Endothelial cell of hepatic sinusoid (primary cell): ENCODE data around the gene METAP1D.

Source experiments
- in situ Hi-C: cut with HindIII; loops from 2 replicates; pipeline ENCODE4 v1.10.0; 2017; ENCODE audit warnings: low sequenced_read_pairs

The METAP1D gene

DNA sequence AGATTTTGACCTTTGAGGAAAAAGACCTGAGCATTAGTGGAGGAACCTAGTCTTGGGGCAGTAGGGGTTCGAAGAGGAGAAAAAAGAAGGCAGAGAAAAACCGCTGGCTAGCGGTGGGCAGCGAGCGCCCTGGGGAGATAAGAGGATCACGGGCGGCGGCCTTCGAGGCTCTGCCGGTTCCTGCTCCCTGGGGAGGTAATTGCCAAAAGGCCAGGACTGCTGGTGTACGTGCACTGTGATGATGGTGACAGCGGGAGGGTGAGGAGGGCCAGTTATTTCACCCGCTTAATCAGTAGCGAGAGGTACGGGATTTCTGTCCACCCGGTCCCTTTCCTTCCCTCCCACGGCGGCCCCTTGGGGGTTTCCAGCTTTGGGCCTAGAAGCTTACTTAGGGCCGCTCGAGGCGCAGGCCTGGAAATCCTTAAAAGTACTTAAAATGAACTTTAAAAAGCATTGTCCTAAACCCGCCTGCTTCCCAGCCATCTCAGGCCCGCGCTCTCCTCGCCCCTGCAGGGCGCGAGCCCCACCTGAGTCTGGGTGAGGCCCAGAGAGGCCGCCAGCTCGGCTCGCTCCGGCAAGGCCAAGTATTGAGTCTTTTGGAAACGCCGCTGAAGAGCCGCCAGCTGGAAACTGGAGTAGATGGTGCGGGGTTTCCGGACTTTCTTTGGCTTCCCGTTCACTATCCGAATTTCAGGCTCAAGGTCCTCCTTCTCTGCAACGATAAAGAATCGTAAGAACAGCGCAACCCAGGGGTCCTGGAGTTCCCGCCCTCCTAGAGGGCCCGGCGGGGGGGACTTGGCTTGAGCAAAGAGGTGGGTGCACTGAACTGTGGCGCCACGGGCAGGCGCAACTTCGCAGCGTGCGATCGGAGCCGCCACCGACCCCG lies 101.4 kb downstream of the METAP1D start:
- in situ Hi-C loops, result loop anchor here (25.0 kb wide), 1 partner anchor 289 kb away; no protein-coding TSS in a partner anchor

- in situ Hi-C loops, result loop anchor here (25.0 kb wide), 1 partner anchor 290 kb away; no protein-coding TSS in a partner anchor
Observed at GRCh38 chr2:172101821-172102390, 102.2 kb downstream of the METAP1D start.

- in situ Hi-C loops, result loop anchor here (25.0 kb wide), 1 partner anchor 290 kb away; no protein-coding TSS in a partner anchor
Observed at GRCh38 chr2:172102391-172103359, 102.9 kb downstream of the METAP1D start, which contains the start of gene DLX2. DLX2 (minus strand) TSS chr2:172102900; CDS start chr2:172102538, 362 bp downstream.

DNA sequence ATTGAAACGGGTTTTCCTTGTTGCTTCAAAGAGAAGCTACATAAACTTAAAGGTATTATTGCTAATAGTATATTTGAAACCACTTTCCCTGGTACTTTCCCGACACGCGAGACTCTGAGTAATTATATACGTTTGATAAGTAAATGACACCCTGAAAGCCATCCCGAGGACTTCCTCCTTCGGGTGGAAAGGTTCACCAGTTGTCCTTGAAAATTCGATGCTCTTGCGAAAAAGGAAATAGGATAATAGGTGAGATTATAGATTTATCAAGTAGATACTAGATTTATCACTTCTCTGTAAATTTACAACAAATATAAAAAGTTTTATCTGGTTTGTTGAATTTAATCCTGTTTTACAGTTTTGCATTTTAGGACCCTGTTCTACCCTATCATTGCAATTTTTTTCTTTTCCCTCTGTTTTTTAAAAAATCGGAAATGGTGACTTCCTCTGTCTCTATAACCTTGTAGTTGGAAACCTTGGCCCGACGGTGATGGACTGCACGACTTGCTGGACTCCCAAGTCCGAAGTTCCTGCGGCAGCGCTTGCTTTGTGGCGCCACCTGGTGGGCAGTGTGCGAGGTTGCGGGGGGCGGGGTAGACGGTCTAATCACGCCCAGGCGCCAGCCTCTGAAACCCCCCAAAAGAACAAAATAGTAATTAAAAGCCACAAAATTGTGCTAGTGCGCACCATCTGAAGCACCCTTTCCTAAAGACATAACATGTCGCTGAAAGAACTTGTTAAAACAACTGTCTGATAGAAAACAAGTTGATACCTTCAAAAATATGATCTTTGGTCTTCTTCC lies 103.9 kb downstream of the METAP1D start:
- in situ Hi-C loops, result loop anchor here (25.0 kb wide), 1 partner anchor 291 kb away; no protein-coding TSS in a partner anchor

DNA sequence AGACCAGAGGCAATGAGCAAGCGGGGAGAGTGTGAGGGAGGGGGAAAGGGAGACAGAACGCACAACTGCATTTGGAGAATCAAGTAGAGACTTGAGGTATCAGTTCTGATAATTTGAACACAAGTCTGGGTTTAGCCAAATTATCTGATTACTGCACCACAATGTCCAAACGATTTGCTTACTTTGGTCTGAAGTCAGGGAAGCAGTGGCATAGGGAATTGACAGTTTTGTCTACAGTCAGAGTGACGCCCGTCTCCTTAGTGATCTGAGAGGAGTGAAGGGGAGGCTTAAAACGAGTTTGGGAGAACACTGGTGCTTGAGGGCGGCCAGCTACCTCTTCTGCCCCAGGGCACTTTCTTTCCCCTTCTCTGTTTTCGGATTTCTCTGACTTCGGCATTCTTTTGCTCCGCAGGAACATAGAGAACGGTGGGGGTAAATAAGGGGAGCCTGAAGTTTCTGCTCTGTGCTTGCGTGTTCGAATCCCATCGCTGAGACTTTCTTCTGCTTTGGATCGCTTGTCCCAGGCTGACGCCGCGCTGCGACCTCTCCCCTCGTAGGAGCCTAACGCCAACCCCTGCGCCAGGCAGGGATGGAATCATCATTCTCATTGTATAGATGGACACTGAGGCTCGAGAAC lies 105.8 kb downstream of the METAP1D start:
- in situ Hi-C loops, result loop anchor here (25.0 kb wide), 1 partner anchor 293 kb away; no protein-coding TSS in a partner anchor

GRCh38 chr2:172106108-172106961 lies 106.6 kb downstream of the METAP1D start:
- in situ Hi-C loops, result loop anchor here (25.0 kb wide), 1 partner anchor 294 kb away; no protein-coding TSS in a partner anchor

- in situ Hi-C loops, result loop anchor here (25.0 kb wide), 1 partner anchor 296 kb away; no protein-coding TSS in a partner anchor
Observed at GRCh38 chr2:172107690-172108586, 108.2 kb downstream of the METAP1D start.

DNA sequence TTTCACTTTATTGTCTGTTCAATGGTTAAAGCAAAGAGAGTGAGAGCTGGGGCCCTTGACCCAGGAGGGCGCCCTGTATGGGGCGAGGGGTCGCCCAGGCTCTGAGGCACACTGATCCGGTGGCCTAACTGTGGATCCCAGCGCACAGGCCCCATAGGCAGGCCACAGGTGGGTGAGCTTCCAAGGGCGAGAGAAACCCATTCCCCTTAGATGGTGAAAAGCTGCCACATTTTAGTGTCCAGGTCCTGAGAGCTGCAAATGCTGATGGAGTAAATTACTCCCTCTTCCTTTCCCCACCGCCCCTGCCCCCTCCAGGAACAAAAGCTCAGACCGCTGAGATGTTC lies 108.8 kb downstream of the METAP1D start:
- in situ Hi-C loops, result loop anchor here (25.0 kb wide), 1 partner anchor 296 kb away; no protein-coding TSS in a partner anchor

DNA sequence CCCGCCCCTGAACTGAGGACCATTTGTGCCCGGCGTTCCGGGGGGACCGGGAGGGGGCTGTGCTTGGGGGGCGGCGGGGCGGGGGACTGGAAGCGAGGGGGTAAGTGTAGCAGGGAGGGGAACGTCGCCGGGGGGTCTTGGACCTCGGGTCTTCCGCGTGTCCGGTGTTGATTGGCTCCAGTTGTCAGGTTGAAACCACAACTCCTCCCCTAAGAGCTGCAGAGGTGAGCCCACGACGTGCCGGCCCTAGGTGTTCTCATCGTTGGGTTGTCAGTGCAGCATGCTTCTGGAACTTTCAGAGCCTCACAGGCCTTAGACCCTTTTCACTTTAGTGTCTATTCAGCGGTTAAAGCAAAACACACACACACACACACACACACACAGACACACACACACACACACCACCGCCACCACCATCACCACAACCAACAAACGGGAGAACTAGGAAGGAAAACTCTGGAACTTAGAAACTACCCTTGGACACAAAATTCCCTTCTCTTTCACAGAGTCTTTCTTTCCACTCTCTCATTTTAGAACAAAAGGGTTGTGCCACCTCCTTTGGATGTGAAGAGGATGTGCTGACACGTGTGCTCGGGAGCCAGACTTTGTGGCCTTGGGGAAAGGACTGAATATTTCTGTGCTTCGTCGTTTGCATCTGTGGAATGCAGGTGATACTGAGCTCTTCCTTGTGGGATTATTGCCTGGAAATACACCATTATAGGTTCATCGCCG lies 109.7 kb downstream of the METAP1D start:
- in situ Hi-C loops, result loop anchor here (25.0 kb wide), 1 partner anchor 297 kb away; no protein-coding TSS in a partner anchor

- in situ Hi-C loops, result loop anchor here (25.0 kb wide), 1 partner anchor 298 kb away; no protein-coding TSS in a partner anchor
Observed at GRCh38 chr2:172109988-172110811, 110.4 kb downstream of the METAP1D start.

GRCh38 chr2:172113617-172114016 lies 113.9 kb downstream of the METAP1D start:
- in situ Hi-C loops, result loop anchor here (25.0 kb wide), 1 partner anchor 301 kb away; no protein-coding TSS in a partner anchor

DNA sequence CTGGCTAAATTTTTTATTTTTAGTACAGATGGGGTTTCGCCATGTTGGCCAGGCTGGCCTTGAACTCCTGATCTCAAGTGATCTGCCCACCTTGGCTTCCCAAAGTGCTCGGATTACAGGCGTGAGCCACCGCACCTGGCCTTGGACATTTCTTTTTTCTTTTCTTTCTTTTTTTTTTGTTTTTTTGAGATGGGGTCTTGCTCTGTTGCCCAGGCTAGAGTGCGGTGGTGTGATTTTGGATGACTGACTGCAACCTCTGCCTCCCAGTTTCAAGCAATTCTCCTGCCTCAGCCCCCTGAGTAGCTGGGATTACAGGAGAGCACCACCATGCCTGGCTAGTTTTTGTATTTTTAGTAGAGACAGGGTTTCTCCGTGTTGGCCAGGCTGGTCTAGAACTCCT lies 114.4 kb downstream of the METAP1D start:
- in situ Hi-C loops, result loop anchor here (25.0 kb wide), 1 partner anchor 302 kb away; no protein-coding TSS in a partner anchor

GRCh38 chr2:172114579-172114978 lies 114.8 kb downstream of the METAP1D start:
- in situ Hi-C loops, result loop anchor here (25.0 kb wide), 1 partner anchor 302 kb away; no protein-coding TSS in a partner anchor

GRCh38 chr2:172116107-172116506 lies 116.4 kb downstream of the METAP1D start:
- in situ Hi-C loops, result loop anchor here (25.0 kb wide), 1 partner anchor 304 kb away; no protein-coding TSS in a partner anchor

GRCh38 chr2:172119089-172119488 lies 119.3 kb downstream of the METAP1D start:
- in situ Hi-C loops, result loop anchor here (25.0 kb wide), 1 partner anchor 307 kb away; no protein-coding TSS in a partner anchor
